Choroid plexus epithelial cell (primary cell): ENCODE results near the gene SEL1L2.

Experiments
- DNase-seq: peaks from one replicate; pipeline ENCODE4 v3.0.0-alpha.2; 2010; ENCODE audit warnings: low read depth
- H3K4me3 ChIP-seq: 2 replicates; pipeline ENCODE4 v1.5.1; 2011; ENCODE audit warnings: low read depth, mild to moderate bottlenecking, control low read depth, low read length, moderate library complexity
- TF ChIP-seq, protein P1 (sequence below): conservative IDR thresholded peaks from 2 replicates; pipeline ENCODE4 v1.5.1; 2011; ENCODE audit warnings: low read depth, mild to moderate bottlenecking, control low read depth, inconsistent platforms, low read length, moderate library complexity

Gene SEL1L2

GRCh38 chr20:13858871-13859270 is 131.5 kb downstream of the SEL1L2 start:
- H3K4me3 ChIP-seq = no peak overlapping the region
- DNase-seq = no peak
- TF ChIP-seq, protein P1, sequence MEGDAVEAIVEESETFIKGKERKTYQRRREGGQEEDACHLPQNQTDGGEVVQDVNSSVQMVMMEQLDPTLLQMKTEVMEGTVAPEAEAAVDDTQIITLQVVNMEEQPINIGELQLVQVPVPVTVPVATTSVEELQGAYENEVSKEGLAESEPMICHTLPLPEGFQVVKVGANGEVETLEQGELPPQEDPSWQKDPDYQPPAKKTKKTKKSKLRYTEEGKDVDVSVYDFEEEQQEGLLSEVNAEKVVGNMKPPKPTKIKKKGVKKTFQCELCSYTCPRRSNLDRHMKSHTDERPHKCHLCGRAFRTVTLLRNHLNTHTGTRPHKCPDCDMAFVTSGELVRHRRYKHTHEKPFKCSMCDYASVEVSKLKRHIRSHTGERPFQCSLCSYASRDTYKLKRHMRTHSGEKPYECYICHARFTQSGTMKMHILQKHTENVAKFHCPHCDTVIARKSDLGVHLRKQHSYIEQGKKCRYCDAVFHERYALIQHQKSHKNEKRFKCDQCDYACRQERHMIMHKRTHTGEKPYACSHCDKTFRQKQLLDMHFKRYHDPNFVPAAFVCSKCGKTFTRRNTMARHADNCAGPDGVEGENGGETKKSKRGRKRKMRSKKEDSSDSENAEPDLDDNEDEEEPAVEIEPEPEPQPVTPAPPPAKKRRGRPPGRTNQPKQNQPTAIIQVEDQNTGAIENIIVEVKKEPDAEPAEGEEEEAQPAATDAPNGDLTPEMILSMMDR = no peak

GRCh38 chr20:13858439-13858838 is 132.0 kb downstream of the SEL1L2 start:
- TF ChIP-seq, protein P1 = no peak
- no peak for DNase-seq
- no peak overlapping the region for H3K4me3 ChIP-seq

DNA sequence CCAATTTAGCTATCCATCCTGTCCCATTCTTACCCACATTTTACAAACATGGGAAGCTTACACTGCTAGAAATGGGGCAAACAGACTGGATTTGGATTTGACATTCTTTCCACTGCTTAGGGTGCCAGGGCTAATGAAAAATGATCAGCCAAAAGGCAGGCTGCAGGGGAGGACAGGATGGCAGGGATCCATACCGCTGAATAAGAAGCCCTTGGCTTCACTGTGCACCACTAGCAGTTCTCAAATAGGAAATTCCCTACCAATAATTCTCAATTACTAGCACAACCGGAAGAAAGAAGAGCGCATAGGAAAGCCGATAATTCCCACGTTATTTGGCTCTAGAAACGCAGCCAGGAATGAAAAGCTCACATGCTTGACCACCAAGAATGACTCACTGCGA is 132.5 kb downstream of the SEL1L2 start:
- TF ChIP-seq, protein P1 = no peak
- no peak overlapping the region for H3K4me3 ChIP-seq
- DNase-seq = no peak

- H3K4me3 ChIP-seq = no peak overlapping the region
- no peak for DNase-seq
- TF ChIP-seq, protein P1 = no peak
Measured at GRCh38 chr20:13857304-13857703, 133.1 kb downstream of the SEL1L2 start.

DNA sequence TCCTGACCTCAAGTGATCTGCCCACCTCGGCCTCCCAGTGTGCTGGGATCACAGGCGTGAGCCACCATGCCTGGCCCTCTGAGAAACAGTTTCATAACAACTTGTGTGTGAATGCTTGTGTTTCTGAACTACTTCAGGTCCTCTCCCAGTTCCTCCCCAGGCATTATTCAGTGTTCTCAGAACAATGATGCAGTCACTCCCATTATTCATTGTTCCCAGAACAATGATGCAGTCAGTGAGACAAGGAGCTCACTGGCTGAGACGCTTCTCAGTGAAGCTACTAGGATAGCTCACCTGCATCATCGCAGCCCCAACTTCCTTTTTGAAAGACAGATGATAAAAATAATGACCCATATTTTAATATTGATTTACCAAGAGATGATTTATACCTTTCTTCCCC is 134.1 kb downstream of the SEL1L2 start:
- no peak overlapping the region for H3K4me3 ChIP-seq
- no peak for DNase-seq
- TF ChIP-seq, protein P1 = no peak

DNA sequence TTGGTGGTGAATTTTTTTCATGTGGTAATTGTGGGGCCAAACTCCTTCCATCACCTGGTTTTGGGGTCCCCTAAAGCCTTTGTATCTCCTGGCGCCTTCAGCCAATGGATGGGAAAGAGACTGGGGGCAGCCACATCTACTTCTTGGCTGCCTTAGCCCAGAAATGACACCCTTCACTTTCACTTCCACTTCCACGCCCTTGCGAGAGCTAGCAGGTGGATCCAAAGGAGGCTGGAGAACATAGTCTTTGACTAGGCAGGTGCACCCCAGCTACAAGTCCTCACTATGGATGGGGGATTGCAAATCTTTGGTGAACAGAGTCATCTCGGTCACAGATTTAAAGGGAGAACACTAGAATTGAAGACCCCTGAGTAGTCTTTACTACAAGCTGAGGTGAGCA is 134.8 kb downstream of the SEL1L2 start:
- DNase-seq = no peak
- TF ChIP-seq, protein P1 = no peak
- H3K4me3 ChIP-seq = no peak overlapping the region

GRCh38 chr20:13852306-13852705 is 138.1 kb downstream of the SEL1L2 start:
- TF ChIP-seq, protein P1 = no peak
- no peak for DNase-seq
- H3K4me3 ChIP-seq = no peak overlapping the region
